Stimulated activated CD4-positive, alpha-beta T cell treated with anti-CD3 and anti-CD28 coated beads, Interleukin-15, amount 100 ng/mL, for 1 hour (primary cell): Measurements from ENCODE around the gene RSPO4.
"Not testable (repeated sequence)": the region's sequence is repeated elsewhere in the genome, so short reads cannot be mapped to it uniquely, and the experiment has no call there.

Experiments used
- DNase-seq, 2 donors: peaks; one replicate each; pipeline ENCODE4 v3.0.0-alpha.2; 2020; ENCODE audit warnings: low read depth in 1 of 2, low spot score in 1 of 2

RSPO4 gene

GRCh38 chr20:1001911-1002681 is at the start of gene RSPO4:
Gene RSPO4 (minus strand): TSS chr20:1002311. CDS start chr20:1002164, 147 bp downstream.
- no peak for DNase-seq

- no peak for DNase-seq
These were observed 48.3 kb upstream of the RSPO4 start for GRCh38 chr20:1050440-1050839.

- DNase-seq, result no peak
These were observed 43.8 kb upstream of the RSPO4 start for GRCh38 chr20:1045860-1046418.

- DNase-seq, result no peak
These were observed 39.8 kb upstream of the RSPO4 start for GRCh38 chr20:1041845-1042390.

- no peak for DNase-seq
These were observed 36.1 kb upstream of the RSPO4 start for GRCh38 chr20:1038205-1038604.

GRCh38 chr20:1037039-1037438 is 34.9 kb upstream of the RSPO4 start:
- no peak for DNase-seq

GRCh38 chr20:1035466-1035865 is 33.4 kb upstream of the RSPO4 start:
- no peak for DNase-seq

GRCh38 chr20:1034415-1034789 is 32.3 kb upstream of the RSPO4 start:
- DNase-seq, result no peak

- no peak for DNase-seq
These were observed 31.8 kb upstream of the RSPO4 start for GRCh38 chr20:1033751-1034414.

- no peak for DNase-seq
These were observed 27.9 kb upstream of the RSPO4 start for GRCh38 chr20:1029980-1030379.

GRCh38 chr20:1026214-1026613 is 24.1 kb upstream of the RSPO4 start:
- DNase-seq, result not testable (repeated sequence)

- DNase-seq, result no peak
These were observed 20.8 kb upstream of the RSPO4 start for GRCh38 chr20:1022871-1023270.

GRCh38 chr20:1020614-1021013 is 18.5 kb upstream of the RSPO4 start:
- no peak for DNase-seq

GRCh38 chr20:1019344-1019743 is 17.2 kb upstream of the RSPO4 start:
- DNase-seq, result no peak

- no peak for DNase-seq
These were observed 15.6 kb upstream of the RSPO4 start for GRCh38 chr20:1017677-1018076.

GRCh38 chr20:1015181-1015580 is 13.1 kb upstream of the RSPO4 start:
- no peak for DNase-seq

- DNase-seq, result no peak
These were observed 12.4 kb upstream of the RSPO4 start for GRCh38 chr20:1014471-1014870.

- no peak for DNase-seq
These were observed 11.6 kb upstream of the RSPO4 start for GRCh38 chr20:1013566-1014340.

GRCh38 chr20:1012359-1013168 is 10.5 kb upstream of the RSPO4 start:
- DNase-seq, result no peak

- no peak for DNase-seq
These were observed 8.5 kb upstream of the RSPO4 start for GRCh38 chr20:1010659-1011058.
